WTC11 (cell line): Measurements from ENCODE around the gene UMODL1.

Experiments used
- ATF6 ChIP-seq: sonication (generic); formaldehyde crosslinking; IDR thresholded peaks from 2 replicates; pipeline ENCODE4 v1.8.1; 2023; ENCODE audit warnings: mild to moderate bottlenecking, missing genetic modification reagents
- CDX4 ChIP-seq: fragments of 250-450 bp; sonication (Bioruptor Pico); IDR thresholded peaks from 2 replicates; pipeline ENCODE4 v1.9.0; 2021; ENCODE audit warnings: moderate library complexity, mild to moderate bottlenecking, inconsistent platforms, borderline replicate concordance
- CREB1 ChIP-seq: sonication (generic); formaldehyde crosslinking; IDR thresholded peaks from 2 replicates; pipeline ENCODE4 v1.8.0; 2023; ENCODE audit warnings: mild to moderate bottlenecking, missing genetic modification reagents
- CTCF ChIP-seq: fragments of 200-600 bp; IDR thresholded peaks from 2 replicates; pipeline ENCODE4 v1.8.0; 2022; ENCODE audit warnings: antibody characterized with exemption
- NR1H2 ChIP-seq: sonication (generic); formaldehyde crosslinking; IDR thresholded peaks from 2 replicates; pipeline ENCODE4 v1.9.0; 2021; ENCODE audit warnings: mild to moderate bottlenecking, moderate library complexity, missing genetic modification reagents
- SMAD3 ChIP-seq: sonication (generic); formaldehyde crosslinking; IDR thresholded peaks from 2 replicates; pipeline ENCODE4 v1.8.0; 2022; ENCODE audit warnings: missing genetic modification reagents, mild to moderate bottlenecking, borderline replicate concordance
- TCF7 ChIP-seq: sonication (generic); formaldehyde crosslinking; IDR thresholded peaks from 2 replicates; pipeline ENCODE4 v1.8.0; 2022; ENCODE audit warnings: mild to moderate bottlenecking, low read depth, missing genetic modification reagents, moderate library complexity
- USF2 ChIP-seq: sonication (generic); formaldehyde crosslinking; IDR thresholded peaks from 2 replicates; pipeline ENCODE4 v1.8.1; 2023; ENCODE audit warnings: mild to moderate bottlenecking, missing genetic modification reagents, moderate library complexity
- ZBTB21 ChIP-seq: sonication (generic); formaldehyde crosslinking; IDR thresholded peaks from 2 replicates; pipeline ENCODE4 v1.8.1; 2023; ENCODE audit warnings: mild to moderate bottlenecking, missing genetic modification reagents, borderline replicate concordance
- TF ChIP-seq, protein P1 (sequence below): sonication (generic); formaldehyde crosslinking; IDR thresholded peaks from 2 replicates; pipeline ENCODE4 v1.8.0; 2022; ENCODE audit warnings: mild to moderate bottlenecking, missing genetic modification reagents
- TF ChIP-seq, protein P2 (sequence below): sonication (generic); formaldehyde crosslinking; IDR thresholded peaks from 2 replicates; pipeline ENCODE4 v1.8.1; 2023; ENCODE audit warnings: mild to moderate bottlenecking, missing genetic modification reagents, borderline replicate concordance
- TF ChIP-seq, protein P3 (sequence below): fragments of 250-450 bp; sonication (Bioruptor Pico); IDR thresholded peaks from 2 replicates; pipeline ENCODE4 v1.9.0; 2021; ENCODE audit warnings: mild to moderate bottlenecking

DNA sequence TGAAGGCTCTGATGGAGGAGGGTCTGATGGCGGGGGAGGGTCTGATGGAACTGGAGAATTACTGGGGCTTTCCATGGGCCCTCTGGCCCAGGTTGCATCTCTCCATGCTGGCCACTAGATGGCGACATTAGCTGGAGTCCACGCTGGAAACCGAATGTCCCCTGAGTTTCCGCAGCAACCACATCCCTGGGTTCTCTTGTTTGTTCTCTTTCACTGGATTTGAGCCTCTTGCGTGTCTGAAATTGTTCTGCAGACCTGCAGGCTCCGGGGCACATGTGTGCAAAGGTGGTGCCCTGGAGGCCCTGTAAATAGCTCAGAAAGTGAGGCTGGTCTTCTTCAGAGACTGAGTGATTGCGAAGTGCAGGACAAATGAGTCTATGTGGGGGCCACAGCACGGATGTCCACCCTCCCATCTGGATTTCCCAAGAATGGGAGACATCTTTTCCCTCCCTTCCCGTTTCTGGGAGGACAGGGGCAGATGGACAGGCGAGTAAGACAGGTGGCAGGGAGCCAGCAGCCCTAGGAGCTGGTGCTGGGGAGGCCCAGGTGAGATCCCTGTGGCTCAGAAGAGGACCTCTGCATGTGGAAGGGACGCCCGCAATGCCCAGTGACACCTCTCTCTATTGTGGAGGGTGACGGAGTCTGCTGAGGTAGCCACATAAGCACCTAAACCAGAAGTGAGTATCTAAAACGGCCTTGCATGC lies 74.6 kb downstream of the UMODL1 start:
- no peak for TF ChIP-seq ZBTB21 (CRISPR knock-in tag)
- peak; percentile 89 for TF ChIP-seq CTCF
- no peak for TF ChIP-seq TCF7 (CRISPR knock-in tag)
- no peak for TF ChIP-seq CDX4 (CRISPR knock-in tag)
- no peak for TF ChIP-seq CREB1 (CRISPR knock-in tag)
- no peak for TF ChIP-seq SMAD3 (CRISPR knock-in tag)
- TF ChIP-seq ATF6: no peak
- TF ChIP-seq, protein P1, sequence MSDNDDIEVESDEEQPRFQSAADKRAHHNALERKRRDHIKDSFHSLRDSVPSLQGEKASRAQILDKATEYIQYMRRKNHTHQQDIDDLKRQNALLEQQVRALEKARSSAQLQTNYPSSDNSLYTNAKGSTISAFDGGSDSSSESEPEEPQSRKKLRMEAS (CRISPR knock-in tag): no peak
- TF ChIP-seq, protein P2, sequence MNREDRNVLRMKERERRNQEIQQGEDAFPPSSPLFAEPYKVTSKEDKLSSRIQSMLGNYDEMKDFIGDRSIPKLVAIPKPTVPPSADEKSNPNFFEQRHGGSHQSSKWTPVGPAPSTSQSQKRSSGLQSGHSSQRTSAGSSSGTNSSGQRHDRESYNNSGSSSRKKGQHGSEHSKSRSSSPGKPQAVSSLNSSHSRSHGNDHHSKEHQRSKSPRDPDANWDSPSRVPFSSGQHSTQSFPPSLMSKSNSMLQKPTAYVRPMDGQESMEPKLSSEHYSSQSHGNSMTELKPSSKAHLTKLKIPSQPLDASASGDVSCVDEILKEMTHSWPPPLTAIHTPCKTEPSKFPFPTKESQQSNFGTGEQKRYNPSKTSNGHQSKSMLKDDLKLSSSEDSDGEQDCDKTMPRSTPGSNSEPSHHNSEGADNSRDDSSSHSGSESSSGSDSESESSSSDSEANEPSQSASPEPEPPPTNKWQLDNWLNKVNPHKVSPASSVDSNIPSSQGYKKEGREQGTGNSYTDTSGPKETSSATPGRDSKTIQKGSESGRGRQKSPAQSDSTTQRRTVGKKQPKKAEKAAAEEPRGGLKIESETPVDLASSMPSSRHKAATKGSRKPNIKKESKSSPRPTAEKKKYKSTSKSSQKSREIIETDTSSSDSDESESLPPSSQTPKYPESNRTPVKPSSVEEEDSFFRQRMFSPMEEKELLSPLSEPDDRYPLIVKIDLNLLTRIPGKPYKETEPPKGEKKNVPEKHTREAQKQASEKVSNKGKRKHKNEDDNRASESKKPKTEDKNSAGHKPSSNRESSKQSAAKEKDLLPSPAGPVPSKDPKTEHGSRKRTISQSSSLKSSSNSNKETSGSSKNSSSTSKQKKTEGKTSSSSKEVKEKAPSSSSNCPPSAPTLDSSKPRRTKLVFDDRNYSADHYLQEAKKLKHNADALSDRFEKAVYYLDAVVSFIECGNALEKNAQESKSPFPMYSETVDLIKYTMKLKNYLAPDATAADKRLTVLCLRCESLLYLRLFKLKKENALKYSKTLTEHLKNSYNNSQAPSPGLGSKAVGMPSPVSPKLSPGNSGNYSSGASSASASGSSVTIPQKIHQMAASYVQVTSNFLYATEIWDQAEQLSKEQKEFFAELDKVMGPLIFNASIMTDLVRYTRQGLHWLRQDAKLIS (CRISPR knock-in tag): no peak
- TF ChIP-seq NR1H2 (CRISPR knock-in tag): no peak
- TF ChIP-seq, protein P3, sequence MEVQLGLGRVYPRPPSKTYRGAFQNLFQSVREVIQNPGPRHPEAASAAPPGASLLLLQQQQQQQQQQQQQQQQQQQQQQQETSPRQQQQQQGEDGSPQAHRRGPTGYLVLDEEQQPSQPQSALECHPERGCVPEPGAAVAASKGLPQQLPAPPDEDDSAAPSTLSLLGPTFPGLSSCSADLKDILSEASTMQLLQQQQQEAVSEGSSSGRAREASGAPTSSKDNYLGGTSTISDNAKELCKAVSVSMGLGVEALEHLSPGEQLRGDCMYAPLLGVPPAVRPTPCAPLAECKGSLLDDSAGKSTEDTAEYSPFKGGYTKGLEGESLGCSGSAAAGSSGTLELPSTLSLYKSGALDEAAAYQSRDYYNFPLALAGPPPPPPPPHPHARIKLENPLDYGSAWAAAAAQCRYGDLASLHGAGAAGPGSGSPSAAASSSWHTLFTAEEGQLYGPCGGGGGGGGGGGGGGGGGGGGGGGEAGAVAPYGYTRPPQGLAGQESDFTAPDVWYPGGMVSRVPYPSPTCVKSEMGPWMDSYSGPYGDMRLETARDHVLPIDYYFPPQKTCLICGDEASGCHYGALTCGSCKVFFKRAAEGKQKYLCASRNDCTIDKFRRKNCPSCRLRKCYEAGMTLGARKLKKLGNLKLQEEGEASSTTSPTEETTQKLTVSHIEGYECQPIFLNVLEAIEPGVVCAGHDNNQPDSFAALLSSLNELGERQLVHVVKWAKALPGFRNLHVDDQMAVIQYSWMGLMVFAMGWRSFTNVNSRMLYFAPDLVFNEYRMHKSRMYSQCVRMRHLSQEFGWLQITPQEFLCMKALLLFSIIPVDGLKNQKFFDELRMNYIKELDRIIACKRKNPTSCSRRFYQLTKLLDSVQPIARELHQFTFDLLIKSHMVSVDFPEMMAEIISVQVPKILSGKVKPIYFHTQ (CRISPR knock-in tag): no peak
- TF ChIP-seq USF2 (CRISPR knock-in tag): no peak
